Sigmoid colon (tissue), 7 donors: ENCODE results near the gene DLGAP3. TPM values are rescaled to one million over a fixed set of nuclear protein-coding genes. Genes with fewer than 3 reads are reported as not detected.
"Not testable (repeated sequence)": the region's sequence is repeated elsewhere in the genome, so short reads cannot be mapped to it uniquely, and the experiment has no call there.

Experiments
- DNase-seq: peaks from one replicate; pipeline ENCODE4 v3.0.0-alpha.2; 2019
- H3K27ac ChIP-seq, 4 donors: fragments of 200-600 bp; sonication (generic); one replicate each; pipeline ENCODE4 v1.5.1; 2016 to 2019; ENCODE audit warnings: mild to moderate bottlenecking in 1 of 4
- H3K27me3 ChIP-seq, 3 donors: fragments of 200-600 bp; sonication (generic); one replicate each; pipeline ENCODE4 v1.5.1; 2019; ENCODE audit warnings: mild to moderate bottlenecking in 1 of 3
- H3K36me3 ChIP-seq, 4 donors: fragments of 200-600 bp; sonication (generic); one replicate each; pipeline ENCODE4 v1.5.1; 2016 to 2019
- H3K4me1 ChIP-seq, 4 donors: fragments of 200-600 bp; sonication (generic); one replicate each; pipeline ENCODE4 v1.5.1; 2017 to 2019
- H3K4me3 ChIP-seq, 4 donors: fragments of 200-600 bp; sonication (generic); one replicate each; pipeline ENCODE4 v1.5.1; 2017 to 2019; ENCODE audit warnings: mild to moderate bottlenecking in 2 of 4, moderate library complexity in 1 of 4
- H3K9me3 ChIP-seq, 4 donors: fragments of 200-600 bp in 3 of 4; sonication (generic) in 3 of 4; one replicate each; pipeline versions ENCODE4 v1.5.1 to v1.6.1; 2013 to 2019
- EP300 ChIP-seq, 4 donors: sonication (generic); formaldehyde crosslinking; IDR thresholded peaks; one replicate each; pipeline ENCODE4 v1.6.1; 2017; ENCODE audit warnings: antibody characterized with exemption in 4 of 4
- POLR2A ChIP-seq, 2 donors: fragments of 450-650 bp; IDR thresholded peaks; one replicate each; pipeline ENCODE4 v1.6.1; 2016; ENCODE audit warnings: antibody characterized with exemption in 2 of 2, mild to moderate bottlenecking in 2 of 2, moderate library complexity in 2 of 2
- POLR2AphosphoS5 ChIP-seq, 4 donors: sonication (generic); formaldehyde crosslinking; IDR thresholded peaks; one replicate each; pipeline ENCODE4 v1.6.1; 2017; ENCODE audit warnings: antibody characterized with exemption in 4 of 4
- WGBS, 2 donors: extraction: QIAGEN DNeasy Blood & Tissue Kit; methylation state at CpG; one replicate each; pipeline ENCODE4 v1.1.7; 2013; 5-methylcytosine and 5-hydroxymethylcytosine counted together
- intact Hi-C: fragments of 100-400 bp; cut with DNase I; formaldehyde crosslinking; loops from one replicate; pipeline ENCODE4 v1.15.1; 2023
- polyA plus RNA-seq, 3 donors: library from polyadenylated mRNA; stranded (reverse); fragments of 200-250 nt; gene quantifications; one replicate each; pipeline ENCODE4 v1.2.3, GENCODE V29; 2013
- total RNA-seq, 4 donors: library from RNA; depleted of rRNA; stranded (reverse); fragments of >200 nt; gene quantifications; one replicate each; pipeline ENCODE4 v1.1.0, GENCODE V29; 2016
- TF ChIP-seq, protein P1 (sequence below), 4 experiments: fragments of 450-650 bp in 3 of 4; fragments of 200-600 bp in 1 of 4; IDR thresholded peaks; one replicate each; pipeline ENCODE4 v1.5.1; 2016 to 2019; ENCODE audit warnings: antibody characterized with exemption in 4 of 4, mild to moderate bottlenecking in 3 of 4, moderate library complexity in 2 of 4
- donor health status: healthy with polysubstance abuse.
- donor health status: Bipolar disorder and iron deficiency.
- donor health status: healthy.

The DLGAP3 gene
- total and polyA plus RNA-seq, 7 donors = 0.36 to 0.68 (median 0.55) TPM; not detected in 2

DNA sequence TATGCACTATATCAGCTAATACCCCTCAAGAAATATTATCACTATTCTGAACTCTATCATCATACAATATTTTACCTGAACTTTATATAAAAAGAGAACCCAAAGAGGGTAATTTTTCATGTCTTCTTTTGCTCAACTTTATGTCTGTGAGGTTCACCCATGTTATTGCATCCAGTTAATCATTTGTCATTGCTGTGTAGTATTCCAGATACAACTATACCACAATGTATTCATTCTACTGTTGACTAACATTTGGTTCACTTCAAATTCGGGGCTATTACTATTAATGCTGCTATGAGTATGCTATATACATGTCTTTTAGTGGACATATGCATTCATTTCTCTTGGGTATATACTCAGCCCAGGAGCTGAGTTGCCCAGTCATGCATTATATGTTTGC is 21.0 kb upstream of the DLGAP3 start:
- TF ChIP-seq EP300 (IDR thresholded peaks at IDR 0.05) = no peak
- TF ChIP-seq, protein P1, sequence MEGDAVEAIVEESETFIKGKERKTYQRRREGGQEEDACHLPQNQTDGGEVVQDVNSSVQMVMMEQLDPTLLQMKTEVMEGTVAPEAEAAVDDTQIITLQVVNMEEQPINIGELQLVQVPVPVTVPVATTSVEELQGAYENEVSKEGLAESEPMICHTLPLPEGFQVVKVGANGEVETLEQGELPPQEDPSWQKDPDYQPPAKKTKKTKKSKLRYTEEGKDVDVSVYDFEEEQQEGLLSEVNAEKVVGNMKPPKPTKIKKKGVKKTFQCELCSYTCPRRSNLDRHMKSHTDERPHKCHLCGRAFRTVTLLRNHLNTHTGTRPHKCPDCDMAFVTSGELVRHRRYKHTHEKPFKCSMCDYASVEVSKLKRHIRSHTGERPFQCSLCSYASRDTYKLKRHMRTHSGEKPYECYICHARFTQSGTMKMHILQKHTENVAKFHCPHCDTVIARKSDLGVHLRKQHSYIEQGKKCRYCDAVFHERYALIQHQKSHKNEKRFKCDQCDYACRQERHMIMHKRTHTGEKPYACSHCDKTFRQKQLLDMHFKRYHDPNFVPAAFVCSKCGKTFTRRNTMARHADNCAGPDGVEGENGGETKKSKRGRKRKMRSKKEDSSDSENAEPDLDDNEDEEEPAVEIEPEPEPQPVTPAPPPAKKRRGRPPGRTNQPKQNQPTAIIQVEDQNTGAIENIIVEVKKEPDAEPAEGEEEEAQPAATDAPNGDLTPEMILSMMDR (IDR thresholded peaks at IDR 0.05) = no peak
- no peak for TF ChIP-seq POLR2AphosphoS5 (IDR thresholded peaks at IDR 0.05)
- no peak for TF ChIP-seq POLR2A (IDR thresholded peaks at IDR 0.05)
- no peak overlapping the region for H3K27ac ChIP-seq
- no peak for DNase-seq
- H3K27me3 ChIP-seq = no peaks in the 10 kb centered on the region
- no peaks in the 10 kb centered on the region for H3K4me1 ChIP-seq
- no peaks in the 10 kb centered on the region for H3K36me3 ChIP-seq
- WGBS, 2 donors = 45 to 56% methylated on average over 1 of the region's 1 CpG
- intact Hi-C loops = no loop called here
- no peak overlapping the region for H3K4me3 ChIP-seq
- H3K9me3 ChIP-seq = no peaks in the 10 kb centered on the region

DNA sequence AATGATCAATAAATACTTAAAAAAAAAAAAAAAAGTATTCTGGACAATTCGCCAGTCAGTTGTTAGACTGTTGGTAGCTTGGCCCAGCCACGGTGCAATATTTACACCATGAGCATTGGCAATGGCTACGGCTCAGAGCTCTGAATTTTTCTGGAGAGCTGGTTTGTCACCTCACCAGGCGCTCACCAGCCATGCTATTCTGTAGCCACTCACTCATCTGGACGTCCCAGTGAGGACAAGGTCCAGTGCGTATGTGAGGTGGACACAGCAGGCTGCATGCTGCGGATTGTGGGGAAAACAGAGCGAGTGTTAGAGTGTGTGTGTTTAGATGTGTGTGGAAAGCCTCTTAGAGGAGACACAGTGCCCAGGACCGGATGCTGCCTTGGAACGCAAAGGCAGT is 19.3 kb upstream of the DLGAP3 start:
- H3K4me3 ChIP-seq, H3K27ac ChIP-seq, H3K27me3 ChIP-seq, DNase-seq, intact Hi-C loops, H3K4me1 ChIP-seq, H3K9me3 ChIP-seq, H3K36me3 ChIP-seq: not testable (repeated sequence)
- WGBS, 2 donors = 91 to 93% methylated on average over 10 of the region's 10 CpGs

DNA sequence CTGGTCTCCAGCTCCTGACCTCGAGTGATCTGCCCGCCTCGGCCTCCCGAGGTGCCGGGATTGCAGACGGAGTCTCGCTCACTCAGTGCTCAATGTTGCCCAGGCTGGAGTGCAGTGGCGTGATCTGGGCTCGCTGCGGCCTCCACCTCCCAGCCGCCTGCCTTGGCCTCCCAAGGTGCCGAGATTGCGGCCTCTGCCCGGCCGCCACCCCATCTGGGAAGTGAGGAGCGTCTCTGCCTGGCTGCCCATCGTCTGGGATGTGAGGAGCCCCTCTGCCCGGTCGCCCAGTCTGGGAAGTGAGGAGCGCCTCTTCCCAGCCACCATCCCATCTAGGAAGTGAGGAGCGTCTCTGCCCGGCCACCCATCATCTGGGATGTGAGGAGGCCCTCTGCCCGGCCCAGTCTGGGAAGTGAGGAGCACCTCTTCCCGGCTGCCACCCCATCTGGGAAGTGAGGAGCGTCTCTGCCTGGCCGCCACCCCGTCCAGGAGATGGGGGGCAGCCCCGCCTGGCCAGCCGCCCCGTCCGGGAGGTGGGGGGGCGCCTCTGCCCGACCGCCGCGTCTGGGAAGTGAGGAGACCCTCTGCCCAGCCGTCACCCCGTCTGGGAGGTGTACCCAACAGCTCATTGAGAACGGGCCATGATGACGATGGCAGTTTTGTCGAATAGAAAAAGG is 18.3 kb upstream of the DLGAP3 start:
- 93 to 95% methylated on average over 41 of the region's 41 CpGs for WGBS, 2 donors
- H3K4me3 ChIP-seq, H3K4me1 ChIP-seq, DNase-seq, H3K27me3 ChIP-seq, H3K36me3 ChIP-seq, H3K27ac ChIP-seq, H3K9me3 ChIP-seq, intact Hi-C loops: not testable (repeated sequence)

DNA sequence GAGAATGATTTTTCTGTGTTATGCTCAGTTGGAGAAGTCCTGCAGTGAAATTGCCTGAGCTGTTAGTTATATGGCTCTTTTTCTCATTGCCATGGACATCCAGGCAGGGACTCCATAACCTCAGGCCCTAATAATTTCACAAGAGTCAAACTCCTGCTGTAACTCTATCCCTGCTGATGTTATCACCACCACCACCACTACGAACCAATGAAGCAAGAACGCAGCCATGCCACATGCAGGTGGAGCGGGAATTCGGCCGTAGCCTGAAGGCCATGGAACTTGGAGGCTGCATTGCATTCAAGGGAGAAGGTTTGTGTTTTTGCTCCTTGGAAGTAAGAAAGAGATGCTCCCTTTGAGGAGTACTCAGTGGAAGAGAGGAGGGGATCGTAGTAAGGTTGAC is 16.8 kb upstream of the DLGAP3 start:
- Histone ChIP-seq H3K4me1 (no peaks in the 10 kb centered on the region), H3K4me3 (no peak overlapping the region), H3K27ac (no peak overlapping the region), H3K27me3 (no peaks in the 10 kb centered on the region), H3K36me3 (no peaks in the 10 kb centered on the region), H3K9me3 (no peaks in the 10 kb centered on the region)
- TF ChIP-seq, protein P1 (IDR thresholded peaks at IDR 0.05) = no peak
- TF ChIP-seq EP300 (IDR thresholded peaks at IDR 0.05) (no peak), POLR2A (IDR thresholded peaks at IDR 0.05) (no peak), POLR2AphosphoS5 (IDR thresholded peaks at IDR 0.05) (no peak)
- DNase-seq = no peak
- intact Hi-C loops = no loop called here
- WGBS, 2 donors = 93% methylated on average over 6 of the region's 6 CpGs

DNA sequence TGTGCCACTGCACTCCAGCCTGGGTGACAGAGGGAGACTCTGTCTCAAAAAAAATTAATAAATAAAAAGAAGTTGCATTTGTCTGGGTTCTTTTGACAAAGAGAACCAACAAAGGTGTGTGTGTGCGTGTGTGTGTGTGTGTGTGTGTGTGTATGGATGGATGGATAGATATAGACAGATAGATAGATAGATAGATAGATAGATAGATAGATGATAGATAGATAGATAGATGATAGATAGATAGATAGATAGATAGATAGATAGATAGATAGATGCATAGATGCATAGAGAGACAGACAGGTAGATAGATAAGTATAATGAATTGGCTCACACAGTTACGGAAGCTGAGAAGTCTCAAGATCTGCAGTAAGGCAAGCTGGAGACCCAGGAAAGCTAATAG is 12.3 kb upstream of the DLGAP3 start:
- H3K4me3 ChIP-seq, H3K4me1 ChIP-seq, H3K27me3 ChIP-seq, H3K9me3 ChIP-seq, H3K36me3 ChIP-seq, DNase-seq, intact Hi-C loops, H3K27ac ChIP-seq: not testable (repeated sequence)
- 88 to 94% methylated on average over 2 of the region's 2 CpGs for WGBS, 2 donors

DNA sequence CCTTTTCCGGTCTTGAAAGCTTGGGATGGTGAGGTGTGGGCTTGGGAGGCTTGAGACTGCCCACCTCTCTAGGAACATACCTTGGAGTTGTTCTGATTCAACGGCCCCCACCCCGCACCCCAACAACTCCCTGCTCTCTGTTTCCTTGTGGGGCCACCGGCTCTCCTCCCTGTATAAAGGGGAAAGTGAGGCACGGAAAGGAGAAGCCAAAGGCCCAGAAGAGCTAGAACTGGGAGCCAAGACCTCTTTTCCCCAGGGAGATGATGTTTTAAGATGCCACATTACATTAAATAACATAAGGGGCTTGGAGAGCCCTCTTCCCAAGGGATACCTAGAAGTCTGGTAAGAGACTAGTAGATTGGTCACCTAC is 1.2 kb upstream of the DLGAP3 start:
- H3K4me1 ChIP-seq = peaks cover 0 to 18% (median 16%) of the 10 kb centered on the region in 4 donors
- DNase-seq = no peak
- H3K27me3 ChIP-seq = peaks cover 40 to 62% (median 54%) of the 10 kb centered on the region in 3 donors
- no peak overlapping the region for H3K27ac ChIP-seq
- H3K36me3 ChIP-seq = no peaks in the 10 kb centered on the region
- no peak overlapping the region for H3K4me3 ChIP-seq
- TF ChIP-seq POLR2A (IDR thresholded peaks at IDR 0.05) = no peak
- TF ChIP-seq, protein P1 (IDR thresholded peaks at IDR 0.05) = no peak
- no peak for TF ChIP-seq EP300 (IDR thresholded peaks at IDR 0.05)
- no peak for TF ChIP-seq POLR2AphosphoS5 (IDR thresholded peaks at IDR 0.05)
- intact Hi-C loops = no loop called here
- 24 to 25% methylated on average over 5 of the region's 5 CpGs for WGBS, 2 donors
- H3K9me3 ChIP-seq = no peaks in the 10 kb centered on the region
